Smooth muscle cell (in vitro differentiated cells): Measurements from ENCODE around the gene HES4. TPM values are rescaled to one million over a fixed set of nuclear protein-coding genes. Genes with fewer than 3 reads are reported as not detected.

Source experiments
- DNase-seq: peaks from one replicate; lab custom pipeline; 2025; ENCODE audit not compliant: unreplicated experiment; lab: John Stamatoyannopoulos, UW
- H2AFZ ChIP-seq: fragments of 200-600 bp; sonication (generic); 2 replicates; pipeline ENCODE4 v1.6.0; 2016; ENCODE audit warnings: antibody characterized with exemption, low read depth, mild to moderate bottlenecking
- H3F3A ChIP-seq: fragments of 200-600 bp; sonication (generic); 2 replicates; pipeline ENCODE4 v1.6.0; 2017; ENCODE audit warnings: antibody characterized with exemption, low read depth
- H3K27ac ChIP-seq: fragments of 200-600 bp; sonication (generic); 2 replicates; pipeline ENCODE4 v1.5.1; 2016; ENCODE audit warnings: low read depth, mild to moderate bottlenecking
- H3K27me3 ChIP-seq: fragments of 200-600 bp; sonication (generic); 2 replicates; pipeline ENCODE4 v1.6.1; 2016; ENCODE audit warnings: low read depth, mild to moderate bottlenecking
- H3K36me3 ChIP-seq: fragments of 200-600 bp; sonication (generic); 2 replicates; pipeline ENCODE4 v1.5.1; 2016; ENCODE audit warnings: low read depth
- H3K4me1 ChIP-seq: fragments of 200-600 bp; sonication (generic); 2 replicates; pipeline ENCODE4 v1.5.1; 2016; ENCODE audit warnings: low read depth
- H3K4me2 ChIP-seq: fragments of 200-600 bp; sonication (generic); 2 replicates; pipeline ENCODE4 v1.6.0; 2016; ENCODE audit warnings: mild to moderate bottlenecking
- H3K4me3 ChIP-seq: fragments of 200-600 bp; sonication (generic); 2 replicates; pipeline ENCODE4 v1.5.1; 2016; ENCODE audit warnings: mild to moderate bottlenecking
- H3K79me2 ChIP-seq: fragments of 200-600 bp; sonication (generic); 2 replicates; pipeline ENCODE4 v1.6.0; 2016; ENCODE audit warnings: low read depth, mild to moderate bottlenecking
- H3K9ac ChIP-seq: fragments of 200-600 bp; sonication (generic); 2 replicates; pipeline ENCODE4 v1.6.0; 2016; ENCODE audit warnings: low read depth
- H3K9me3 ChIP-seq: fragments of 200-600 bp; sonication (generic); replicated peaks from 2 replicates; pipeline ENCODE4 v1.5.1; 2016; ENCODE audit warnings: low read depth
- H4K20me1 ChIP-seq: fragments of 200-600 bp; sonication (generic); 2 replicates; pipeline ENCODE4 v1.6.0; 2016; ENCODE audit warnings: low read depth
- WGBS: methylation state at CpG from one replicate; pipeline ENCODE4 v1.1.7; 2016; ENCODE audit warnings: low lambda C conversion rate; 5-methylcytosine and 5-hydroxymethylcytosine counted together
- polyA plus RNA-seq: library from polyadenylated mRNA; unstranded; fragments of >200 nt; fragmentation: Nextera tagmentation; extraction: Ambion mirVana; gene quantifications from 2 replicates; pipeline ENCODE4 v1.2.1, GENCODE V29; 2016
- total RNA-seq: library from RNA; depleted of rRNA; stranded (reverse); fragments of >200 nt; gene quantifications from 2 replicates; pipeline ENCODE4 v1.2.3, GENCODE V29; 2014
- TF ChIP-seq, protein P1 (sequence below): fragments of 200-600 bp; sonication (generic); IDR thresholded peaks from 2 replicates; pipeline ENCODE4 v1.5.1; 2017; ENCODE audit warnings: borderline replicate concordance, mild to moderate bottlenecking, antibody characterized with exemption; ENCODE audit not compliant: insufficient read depth, poor library complexity, severe bottlenecking

The HES4 gene
- total and polyA plus RNA-seq, 2 experiments from 2014 or later: 57.0 to 72.0 TPM

DNA sequence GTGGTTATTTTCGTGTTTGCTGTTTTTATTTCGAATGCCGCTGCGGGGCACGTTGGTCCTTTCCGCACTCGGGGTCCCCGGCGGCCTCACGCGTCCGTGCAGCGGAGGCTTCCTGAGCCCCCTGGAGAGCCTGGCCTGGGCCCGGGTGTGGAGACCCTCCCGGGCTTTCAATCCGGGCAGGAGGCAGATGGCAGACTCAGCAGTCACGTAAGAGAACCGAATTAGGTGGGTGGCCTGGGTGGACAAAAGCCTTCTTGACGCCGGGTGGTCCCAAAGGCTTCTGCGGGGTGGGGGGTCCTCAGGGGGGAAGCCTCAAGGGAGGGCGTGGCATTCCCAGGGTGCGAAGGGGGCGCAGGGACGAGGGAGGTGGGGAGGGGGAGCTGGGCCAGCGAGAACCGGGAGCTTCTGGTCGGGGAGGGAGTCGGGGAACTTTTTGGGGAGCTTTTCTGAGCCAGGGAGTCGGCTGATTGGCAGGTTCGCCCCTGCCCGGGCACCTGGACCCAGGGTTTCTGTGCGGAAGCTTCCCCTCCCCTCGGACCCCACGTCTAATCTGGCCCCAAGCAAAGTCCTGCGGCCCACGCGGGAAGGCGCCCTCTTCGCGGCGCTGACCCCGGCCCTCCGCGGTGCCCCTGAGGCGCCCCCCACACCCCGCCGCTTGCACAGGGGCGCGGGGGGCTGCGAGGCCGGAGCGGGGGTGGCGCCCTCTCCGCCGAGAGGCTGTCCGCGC is 1.3 kb upstream of the HES4 start:
- Histone ChIP-seq H4K20me1 (peaks cover 33% of the 10 kb centered on the region), H3K27me3 (no peaks in the 10 kb centered on the region), H3F3A (no peaks in the 10 kb centered on the region), H3K4me2 (peak overlapping the region; percentile 99), H3K4me1 (peaks cover 13% of the 10 kb centered on the region), H3K4me3 (peak overlapping the region; percentile 70), H3K9me3 (no peaks in the 10 kb centered on the region), H3K9ac (peak overlapping the region; percentile 88), H2AFZ (peak overlapping the region; percentile 63), H3K27ac (peak overlapping the region; percentile 94), H3K79me2 (peaks cover 3% of the 10 kb centered on the region), H3K36me3 (no peaks in the 10 kb centered on the region)
- no peak for DNase-seq
- TF ChIP-seq, protein P1, sequence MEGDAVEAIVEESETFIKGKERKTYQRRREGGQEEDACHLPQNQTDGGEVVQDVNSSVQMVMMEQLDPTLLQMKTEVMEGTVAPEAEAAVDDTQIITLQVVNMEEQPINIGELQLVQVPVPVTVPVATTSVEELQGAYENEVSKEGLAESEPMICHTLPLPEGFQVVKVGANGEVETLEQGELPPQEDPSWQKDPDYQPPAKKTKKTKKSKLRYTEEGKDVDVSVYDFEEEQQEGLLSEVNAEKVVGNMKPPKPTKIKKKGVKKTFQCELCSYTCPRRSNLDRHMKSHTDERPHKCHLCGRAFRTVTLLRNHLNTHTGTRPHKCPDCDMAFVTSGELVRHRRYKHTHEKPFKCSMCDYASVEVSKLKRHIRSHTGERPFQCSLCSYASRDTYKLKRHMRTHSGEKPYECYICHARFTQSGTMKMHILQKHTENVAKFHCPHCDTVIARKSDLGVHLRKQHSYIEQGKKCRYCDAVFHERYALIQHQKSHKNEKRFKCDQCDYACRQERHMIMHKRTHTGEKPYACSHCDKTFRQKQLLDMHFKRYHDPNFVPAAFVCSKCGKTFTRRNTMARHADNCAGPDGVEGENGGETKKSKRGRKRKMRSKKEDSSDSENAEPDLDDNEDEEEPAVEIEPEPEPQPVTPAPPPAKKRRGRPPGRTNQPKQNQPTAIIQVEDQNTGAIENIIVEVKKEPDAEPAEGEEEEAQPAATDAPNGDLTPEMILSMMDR: no peak
- WGBS: 7% methylated on average over 34 of the region's 58 CpGs

DNA sequence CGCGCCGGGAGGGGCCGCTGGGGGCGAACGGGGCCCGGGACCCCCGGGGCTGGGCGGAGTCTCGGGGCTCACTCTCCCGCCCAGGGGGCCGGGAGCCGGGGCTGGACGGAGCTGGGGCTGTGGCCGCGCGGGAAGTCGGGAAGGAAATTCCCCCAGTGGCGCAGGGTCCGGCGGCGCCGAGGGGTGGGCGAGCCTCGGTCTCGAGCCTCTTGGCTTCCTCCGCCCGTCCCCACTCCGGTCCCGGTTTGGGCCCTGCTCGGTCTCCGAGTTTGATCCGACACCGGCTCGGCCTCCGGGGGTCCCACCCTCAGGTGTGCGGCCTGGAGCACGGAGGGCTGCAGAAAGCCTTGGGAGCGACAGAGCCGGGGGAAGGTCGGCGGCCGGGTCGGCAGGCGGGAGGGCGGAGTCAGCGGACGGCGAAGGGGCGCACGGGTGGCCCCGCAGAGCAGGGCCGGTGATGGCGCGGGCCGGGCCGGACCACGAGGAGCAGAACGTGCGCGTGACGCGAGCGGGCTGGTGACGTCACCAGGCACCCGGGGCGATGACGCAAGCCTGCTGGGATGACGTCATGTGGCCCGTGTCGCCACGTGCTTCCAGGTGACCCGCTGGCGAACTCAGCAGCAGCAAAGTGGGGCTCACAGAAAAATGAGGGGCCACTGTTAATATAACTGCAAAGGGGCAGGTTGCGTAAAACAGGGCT is 610 bp upstream of the HES4 start:
- peaks cover 3% of the 10 kb centered on the region for H3K79me2 ChIP-seq
- no peaks in the 10 kb centered on the region for H3F3A ChIP-seq
- TF ChIP-seq, protein P1: no peak
- peak overlapping the region; percentile 99 for H3K4me2 ChIP-seq
- peak overlapping the region; percentile 94 for H3K27ac ChIP-seq
- peak overlapping the region; percentile 58 for H2AFZ ChIP-seq
- H3K9me3 ChIP-seq: no peaks in the 10 kb centered on the region
- peak overlapping the region; percentile 88 for H3K9ac ChIP-seq
- H3K4me1 ChIP-seq: peaks cover 12% of the 10 kb centered on the region
- peak; percentile 89 for DNase-seq
- no peaks in the 10 kb centered on the region for H3K27me3 ChIP-seq
- WGBS: 2% methylated on average over 49 of the region's 75 CpGs
- H4K20me1 ChIP-seq: peaks cover 33% of the 10 kb centered on the region
- no peaks in the 10 kb centered on the region for H3K36me3 ChIP-seq
- H3K4me3 ChIP-seq: peak overlapping the region; percentile 70

DNA sequence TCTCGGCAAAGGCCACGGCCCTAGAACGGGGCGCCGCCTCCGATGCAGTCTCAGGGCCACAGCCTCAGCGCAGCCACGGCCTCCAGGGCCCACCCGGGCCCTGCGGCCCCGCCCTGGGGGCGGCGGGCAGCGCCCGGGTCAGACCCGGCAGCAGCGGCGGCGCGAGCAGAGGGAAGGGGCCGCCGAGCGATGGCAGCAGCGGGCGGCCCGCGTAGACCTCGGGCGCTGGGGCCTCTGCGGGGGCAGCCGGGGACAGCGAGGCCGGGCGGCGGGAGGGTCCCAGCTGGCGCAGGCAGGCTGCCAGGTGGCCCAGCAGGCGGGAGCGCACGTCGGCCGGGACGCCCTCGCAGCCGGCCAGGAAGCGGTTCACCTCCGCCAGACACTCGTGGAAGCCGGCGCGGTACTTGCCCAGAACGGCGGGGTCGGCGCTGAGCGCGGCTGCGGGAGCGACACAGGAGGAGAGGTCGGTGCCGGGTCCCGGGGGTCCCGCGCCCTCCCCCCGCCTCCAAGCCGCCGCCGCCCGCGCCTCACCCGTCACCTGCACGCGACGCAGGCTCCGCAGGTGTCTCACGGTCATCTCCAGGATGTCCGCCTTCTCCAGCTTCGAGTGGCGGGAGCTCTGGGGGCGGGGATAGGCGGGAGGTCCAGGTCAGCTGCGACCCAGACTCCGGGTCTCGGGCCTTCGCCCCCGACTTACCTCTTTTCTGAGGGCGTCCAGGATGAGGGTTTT is 737 bp downstream of the HES4 start:
- peak overlapping the region; percentile 76 for H3K9ac ChIP-seq
- DNase-seq: no peak
- no peak overlapping the region for H2AFZ ChIP-seq
- peaks cover 3% of the 10 kb centered on the region for H3K79me2 ChIP-seq
- 2% methylated on average over 40 of the region's 86 CpGs for WGBS
- no peaks in the 10 kb centered on the region for H3K9me3 ChIP-seq
- H3F3A ChIP-seq: no peaks in the 10 kb centered on the region
- H4K20me1 ChIP-seq: peaks cover 33% of the 10 kb centered on the region
- no peaks in the 10 kb centered on the region for H3K27me3 ChIP-seq
- peak overlapping the region; percentile 70 for H3K4me3 ChIP-seq
- peak overlapping the region; percentile 99 for H3K4me2 ChIP-seq
- TF ChIP-seq, protein P1: no peak
- H3K36me3 ChIP-seq: no peaks in the 10 kb centered on the region
- H3K27ac ChIP-seq: no peak overlapping the region
- H3K4me1 ChIP-seq: peaks cover 4% of the 10 kb centered on the region
